Lower leg skin (tissue), 4 donors: Measurements from ENCODE around the gene SDCCAG8. TPM values are rescaled to one million over a fixed set of nuclear protein-coding genes. Genes with fewer than 3 reads are reported as not detected.

ENCODE experiments used
- DNase-seq, 2 donors: peaks; one replicate each; pipeline ENCODE4 v3.0.0-alpha.2; 2019; ENCODE audit warnings: low spot score in 2 of 2
- H3K4me3 ChIP-seq: fragments of 200-600 bp; sonication (generic); 2 replicates; pipeline ENCODE4 v1.5.1; 2017; ENCODE audit warnings: mild to moderate bottlenecking, low read depth; ENCODE audit not compliant: poor library complexity, severe bottlenecking
- POLR2A ChIP-seq, 2 donors: fragments of 450-650 bp; IDR thresholded peaks; one replicate each; pipeline ENCODE4 v1.6.1; 2016 to 2017; ENCODE audit warnings: antibody characterized with exemption in 2 of 2, mild to moderate bottlenecking in 1 of 2, moderate library complexity in 1 of 2
- WGBS, 2 donors: methylation state at CpG; one replicate each; pipeline ENCODE4 v1.1.5; 2018; 5-methylcytosine and 5-hydroxymethylcytosine counted together
- intact Hi-C: fragments of 100-400 bp; cut with DNase I; formaldehyde crosslinking; loops from one replicate; pipeline ENCODE4 v1.15.0; 2023; ENCODE audit warnings: low total_unique reads
- total RNA-seq, 4 donors: library from RNA; depleted of rRNA; stranded (reverse); fragments of >200 nt; gene quantifications; one replicate each; pipeline ENCODE4 v1.1.0, GENCODE V29; 2016
- TF ChIP-seq, protein P1 (sequence below), 3 donors: fragments of 450-650 bp; IDR thresholded peaks; one replicate each; pipeline ENCODE4 v1.5.1; 2016; ENCODE audit warnings: antibody characterized with exemption in 3 of 3, mild to moderate bottlenecking in 3 of 3, moderate library complexity in 2 of 3

The SDCCAG8 gene
- total RNA-seq, 4 donors from 2014 or later, result 20.0 to 53.6 (median 48.9) TPM

- H3K4me3 ChIP-seq, result no peak overlapping the region
- intact Hi-C loops, result no loop called here
- no peak for DNase-seq
- 88 to 96% methylated on average over 1 of the region's 1 CpG for WGBS, 2 donors
- TF ChIP-seq, protein P1, sequence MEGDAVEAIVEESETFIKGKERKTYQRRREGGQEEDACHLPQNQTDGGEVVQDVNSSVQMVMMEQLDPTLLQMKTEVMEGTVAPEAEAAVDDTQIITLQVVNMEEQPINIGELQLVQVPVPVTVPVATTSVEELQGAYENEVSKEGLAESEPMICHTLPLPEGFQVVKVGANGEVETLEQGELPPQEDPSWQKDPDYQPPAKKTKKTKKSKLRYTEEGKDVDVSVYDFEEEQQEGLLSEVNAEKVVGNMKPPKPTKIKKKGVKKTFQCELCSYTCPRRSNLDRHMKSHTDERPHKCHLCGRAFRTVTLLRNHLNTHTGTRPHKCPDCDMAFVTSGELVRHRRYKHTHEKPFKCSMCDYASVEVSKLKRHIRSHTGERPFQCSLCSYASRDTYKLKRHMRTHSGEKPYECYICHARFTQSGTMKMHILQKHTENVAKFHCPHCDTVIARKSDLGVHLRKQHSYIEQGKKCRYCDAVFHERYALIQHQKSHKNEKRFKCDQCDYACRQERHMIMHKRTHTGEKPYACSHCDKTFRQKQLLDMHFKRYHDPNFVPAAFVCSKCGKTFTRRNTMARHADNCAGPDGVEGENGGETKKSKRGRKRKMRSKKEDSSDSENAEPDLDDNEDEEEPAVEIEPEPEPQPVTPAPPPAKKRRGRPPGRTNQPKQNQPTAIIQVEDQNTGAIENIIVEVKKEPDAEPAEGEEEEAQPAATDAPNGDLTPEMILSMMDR (IDR thresholded peaks at IDR 0.05), result no peak
- no peak for TF ChIP-seq POLR2A (IDR thresholded peaks at IDR 0.05)
Measured at GRCh38 chr1:243271996-243272395, 16.2 kb downstream of the SDCCAG8 start.

DNA sequence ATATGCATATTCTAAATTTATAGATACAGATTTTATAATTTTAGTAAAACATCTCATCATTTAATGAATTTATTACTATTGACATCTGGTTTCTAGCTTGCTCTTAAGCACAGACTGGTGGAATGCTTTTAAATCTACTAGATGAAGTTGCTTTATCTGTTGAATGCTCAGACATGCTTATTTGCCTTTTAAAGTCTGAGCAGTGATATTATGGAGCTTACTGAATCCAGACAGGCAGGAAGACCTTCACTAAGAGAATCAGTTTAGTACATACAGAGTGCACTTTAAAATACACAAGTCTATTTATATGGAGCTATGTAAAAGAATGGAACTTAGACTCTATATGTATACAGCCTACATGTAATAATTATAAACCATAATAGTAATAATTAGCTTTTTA lies 16.6 kb downstream of the SDCCAG8 start:
- intact Hi-C loops, result no loop called here
- no peak for DNase-seq
- no peak overlapping the region for H3K4me3 ChIP-seq
- no peak for TF ChIP-seq POLR2A (IDR thresholded peaks at IDR 0.05)
- TF ChIP-seq, protein P1 (IDR thresholded peaks at IDR 0.05), result no peak

DNA sequence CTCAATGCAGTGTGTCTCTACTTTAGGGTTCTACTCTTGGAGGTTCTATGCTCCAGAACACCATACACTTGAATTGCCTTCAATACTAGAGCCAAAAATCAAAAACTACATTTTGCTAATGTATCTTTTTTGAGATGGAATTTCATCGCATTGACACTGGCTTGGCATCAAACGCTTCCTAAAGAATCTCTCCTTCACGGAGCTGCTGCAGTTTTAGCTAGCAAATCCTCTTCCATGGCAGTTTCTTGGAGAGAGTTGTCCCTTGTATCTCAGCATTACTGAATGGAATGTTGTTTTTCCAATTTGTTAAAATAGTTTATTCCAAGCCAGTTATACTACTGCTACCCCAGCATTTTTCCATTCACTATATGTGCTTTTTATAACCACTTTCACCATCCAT lies 17.7 kb downstream of the SDCCAG8 start:
- no peak for DNase-seq
- TF ChIP-seq, protein P1 (IDR thresholded peaks at IDR 0.05), result no peak
- TF ChIP-seq POLR2A (IDR thresholded peaks at IDR 0.05), result no peak
- 84 to 87% methylated on average over 3 of the region's 3 CpGs for WGBS, 2 donors
- intact Hi-C loops, result no loop called here
- H3K4me3 ChIP-seq, result no peak overlapping the region

DNA sequence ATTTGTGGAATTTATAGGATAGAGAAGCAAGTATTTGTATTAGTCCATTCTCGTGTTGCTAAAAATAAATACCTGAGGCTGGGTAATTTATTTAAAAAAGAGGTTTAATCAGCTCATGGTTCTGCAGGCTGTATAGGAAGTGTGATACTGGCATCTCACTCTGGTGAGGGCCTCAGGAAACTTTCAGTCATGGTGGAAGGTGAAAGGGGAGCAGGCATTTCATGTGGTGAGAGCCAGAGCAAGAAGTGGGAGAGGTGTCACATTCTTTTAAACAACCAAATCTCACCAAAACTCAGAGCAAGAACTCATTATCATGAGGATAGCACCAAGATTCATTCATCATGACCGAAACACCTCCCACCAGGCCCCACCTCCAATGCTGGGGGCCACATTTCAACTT lies 18.1 kb downstream of the SDCCAG8 start:
- no peak for DNase-seq
- no peak overlapping the region for H3K4me3 ChIP-seq
- WGBS, 2 donors, result 97% methylated on average over 2 of the region's 2 CpGs
- intact Hi-C loops, result no loop called here
- TF ChIP-seq, protein P1 (IDR thresholded peaks at IDR 0.05), result no peak

- intact Hi-C loops, result no loop called here
- WGBS, 2 donors, result 82 to 84% methylated on average over 3 of the region's 3 CpGs
- no peak overlapping the region for H3K4me3 ChIP-seq
- TF ChIP-seq, protein P1 (IDR thresholded peaks at IDR 0.05), result no peak
- TF ChIP-seq POLR2A (IDR thresholded peaks at IDR 0.05), result no peak
- DNase-seq, result no peak
Measured at GRCh38 chr1:243275316-243275715, 19.5 kb downstream of the SDCCAG8 start.

DNA sequence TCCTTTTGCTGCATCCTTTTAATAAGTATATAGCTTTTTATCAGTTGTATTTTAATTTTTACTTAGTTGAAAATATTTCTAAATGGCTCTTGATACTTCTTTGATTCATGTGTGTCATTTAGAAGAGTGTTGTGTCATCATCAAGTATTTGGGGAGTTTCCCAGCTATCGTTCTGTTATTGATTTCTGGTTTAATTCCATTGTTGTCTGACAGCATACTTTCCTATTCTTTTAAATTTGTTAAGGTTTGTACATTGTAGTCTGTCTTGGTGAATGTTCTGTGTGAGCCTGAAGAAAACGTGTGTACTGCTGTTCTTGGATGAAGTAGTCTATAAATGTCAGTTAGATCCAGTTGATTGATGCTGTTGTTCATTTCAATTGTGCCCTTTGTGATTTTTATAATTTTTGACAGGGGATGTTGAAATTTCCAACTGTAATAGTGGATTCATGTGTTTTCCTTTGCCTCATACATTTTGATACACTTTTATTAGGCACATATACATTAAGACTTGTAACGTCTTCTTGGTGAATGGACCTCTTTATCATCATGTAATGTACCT lies 24.8 kb downstream of the SDCCAG8 start:
- 47 to 49% methylated on average over 3 of the region's 3 CpGs for WGBS, 2 donors
- no peak overlapping the region for H3K4me3 ChIP-seq
- no peak for DNase-seq
- intact Hi-C loops, result no loop called here
- TF ChIP-seq POLR2A (IDR thresholded peaks at IDR 0.05), result no peak
- TF ChIP-seq, protein P1 (IDR thresholded peaks at IDR 0.05), result no peak
